WTC11 (cell line): ENCODE measurements around the gene DPP10. TPM values are rescaled to one million over a fixed set of nuclear protein-coding genes. Genes with fewer than 3 reads are reported as not detected.

ENCODE experiments used
- ATAC-seq: fragments of 200-7000 bp; cut with Tn5 transposase; 2 replicates; pipeline ENCODE4 v1.10.0; 2021; ENCODE audit warnings: mild to moderate bottlenecking, moderate library complexity
- CTCF ChIA-PET: fragments of 300-600 bp; sonication (Branson Sonifier 250); formaldehyde crosslinking; loops from one replicate; lab custom pipeline; 2021; ENCODE audit warnings: antibody characterized with exemption; lab: Charles Lee
- POLR2A ChIA-PET: fragments of 350-600 bp; sonication (Branson Sonifier 250); formaldehyde crosslinking; loops from one replicate; lab custom pipeline; 2021; ENCODE audit warnings: antibody characterized with exemption; lab: Charles Lee
- DNase-seq: peaks from one replicate; pipeline ENCODE4 v3.0.0; 2021; ENCODE audit warnings: low spot score
- H3K27ac Mint-ChIP-seq: 2 replicates; pipeline ENCODE4 v1.8.0; 2021; ENCODE audit warnings: mixed read lengths
- H3K27me3 Mint-ChIP-seq: 2 replicates; pipeline ENCODE4 v1.8.0; 2021; ENCODE audit warnings: low read depth, mild to moderate bottlenecking, moderate library complexity, mixed read lengths
- H3K36me3 Mint-ChIP-seq: 2 replicates; pipeline ENCODE4 v1.8.0; 2021; ENCODE audit warnings: mixed read lengths
- H3K4me1 Mint-ChIP-seq: 2 replicates; pipeline ENCODE4 v1.8.0; 2022; ENCODE audit warnings: mixed read lengths
- H3K4me3 Mint-ChIP-seq: 2 replicates; pipeline ENCODE4 v1.8.0; 2021; ENCODE audit warnings: mild to moderate bottlenecking, moderate library complexity, mixed read lengths
- H3K9me3 Mint-ChIP-seq: 2 replicates; pipeline ENCODE4 v1.8.0; 2021; ENCODE audit warnings: mixed read lengths
- ARID4B ChIP-seq: sonication (generic); formaldehyde crosslinking; IDR thresholded peaks from 2 replicates; pipeline ENCODE4 v1.8.0; 2023; ENCODE audit warnings: missing genetic modification reagents, mild to moderate bottlenecking, borderline replicate concordance
- CBFB ChIP-seq: sonication (generic); formaldehyde crosslinking; IDR thresholded peaks from 2 replicates; pipeline ENCODE4 v1.8.1; 2022; ENCODE audit warnings: mild to moderate bottlenecking, low read depth, missing genetic modification reagents
- CREM ChIP-seq: sonication (generic); formaldehyde crosslinking; IDR thresholded peaks from 2 replicates; pipeline ENCODE4 v1.8.1; 2022; ENCODE audit warnings: mild to moderate bottlenecking, missing genetic modification reagents, moderate library complexity
- EMX1 ChIP-seq: fragments of 250-450 bp; sonication (Bioruptor Pico); IDR thresholded peaks from 2 replicates; pipeline ENCODE4 v1.8.0; 2021; ENCODE audit warnings: mild to moderate bottlenecking
- ETV6 ChIP-seq: sonication (generic); formaldehyde crosslinking; IDR thresholded peaks from 2 replicates; pipeline ENCODE4 v1.8.1; 2022; ENCODE audit warnings: mild to moderate bottlenecking, missing genetic modification reagents
- MXD4 ChIP-seq: fragments of 250-450 bp; sonication (Bioruptor Pico); IDR thresholded peaks from 2 replicates; pipeline ENCODE4 v1.8.0; 2021; ENCODE audit warnings: mild to moderate bottlenecking, moderate library complexity, borderline replicate concordance
- PRDM15 ChIP-seq: sonication (generic); formaldehyde crosslinking; IDR thresholded peaks from 2 replicates; pipeline ENCODE4 v1.8.0; 2022; ENCODE audit warnings: missing genetic modification reagents
- PRRX2 ChIP-seq: fragments of 250-450 bp; sonication (Bioruptor Pico); IDR thresholded peaks from 2 replicates; pipeline ENCODE4 v1.8.0; 2021; ENCODE audit warnings: mild to moderate bottlenecking
- RELA ChIP-seq: sonication (generic); formaldehyde crosslinking; IDR thresholded peaks from 2 replicates; pipeline ENCODE4 v1.8.1; 2022; ENCODE audit warnings: missing genetic modification reagents, mild to moderate bottlenecking, borderline replicate concordance
- TP53 ChIP-seq: sonication (generic); formaldehyde crosslinking; IDR thresholded peaks from 2 replicates; pipeline ENCODE4 v1.8.1; 2023; ENCODE audit warnings: mild to moderate bottlenecking, missing genetic modification reagents
- ZNF121 ChIP-seq: sonication (generic); formaldehyde crosslinking; IDR thresholded peaks from 2 replicates; pipeline ENCODE4 v1.8.0; 2023; ENCODE audit warnings: missing genetic modification reagents
- ZNF396 ChIP-seq: fragments of 250-450 bp; sonication (Bioruptor Pico); IDR thresholded peaks from 2 replicates; pipeline ENCODE4 v1.8.0; 2021; ENCODE audit warnings: mild to moderate bottlenecking, moderate library complexity, borderline replicate concordance
- total RNA-seq: library from RNA; stranded (reverse); gene quantifications from 3 replicates; pipeline ENCODE4 v1.2.3, GENCODE V29; 2021
- TF ChIP-seq, protein P1 (sequence below): fragments of 250-450 bp; sonication (Bioruptor Pico); IDR thresholded peaks from 2 replicates; pipeline ENCODE4 v1.8.0; 2021; ENCODE audit warnings: mild to moderate bottlenecking
- TF ChIP-seq, protein P2 (sequence below): sonication (generic); formaldehyde crosslinking; IDR thresholded peaks from 2 replicates; pipeline ENCODE4 v1.8.1; 2023; ENCODE audit warnings: mild to moderate bottlenecking, missing genetic modification reagents, moderate library complexity

The DPP10 gene
- total RNA-seq, 1 experiment from 2014 or later: 4.0 TPM

DNA sequence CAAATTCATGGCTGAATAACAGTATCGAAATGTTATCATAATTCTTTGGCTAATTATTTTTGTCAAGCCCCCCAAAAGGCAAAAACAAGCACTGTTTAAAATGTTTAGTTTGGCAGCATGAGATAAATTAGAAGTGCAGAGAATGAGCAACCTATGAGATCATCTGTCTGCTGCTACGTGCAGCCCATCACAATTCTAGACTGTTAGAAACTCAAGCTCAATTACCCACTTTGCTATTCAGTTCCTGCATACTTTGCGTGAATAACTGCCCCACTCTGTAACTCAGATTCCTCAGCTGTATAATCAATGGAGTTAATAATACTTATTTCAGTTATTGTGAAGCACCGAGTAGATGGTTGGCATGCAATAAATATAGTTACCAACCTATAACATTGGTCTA, 1181.9 kb downstream of the DPP10 start:
- no peak for DNase-seq
- Mint-ChIP-seq H3K4me1 (no peaks in the 10 kb centered on the region), H3K27me3 (no peaks in the 10 kb centered on the region), H3K4me3 (no peak overlapping the region), H3K27ac (no peak overlapping the region), H3K9me3 (peaks cover 25% of the 10 kb centered on the region)
- POLR2A ChIA-PET: no interaction called here
- no peak for ATAC-seq
- CTCF ChIA-PET: interaction anchor here (0.5 kb wide), 1 partner anchor 251 kb away, joined by 5 read pairs; no protein-coding TSS in a partner anchor
- TF ChIP-seq, protein P1, sequence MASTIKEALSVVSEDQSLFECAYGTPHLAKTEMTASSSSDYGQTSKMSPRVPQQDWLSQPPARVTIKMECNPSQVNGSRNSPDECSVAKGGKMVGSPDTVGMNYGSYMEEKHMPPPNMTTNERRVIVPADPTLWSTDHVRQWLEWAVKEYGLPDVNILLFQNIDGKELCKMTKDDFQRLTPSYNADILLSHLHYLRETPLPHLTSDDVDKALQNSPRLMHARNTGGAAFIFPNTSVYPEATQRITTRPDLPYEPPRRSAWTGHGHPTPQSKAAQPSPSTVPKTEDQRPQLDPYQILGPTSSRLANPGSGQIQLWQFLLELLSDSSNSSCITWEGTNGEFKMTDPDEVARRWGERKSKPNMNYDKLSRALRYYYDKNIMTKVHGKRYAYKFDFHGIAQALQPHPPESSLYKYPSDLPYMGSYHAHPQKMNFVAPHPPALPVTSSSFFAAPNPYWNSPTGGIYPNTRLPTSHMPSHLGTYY (CRISPR knock-in tag): no peak
- TF ChIP-seq CREM (CRISPR knock-in tag): no peak
- no peak for TF ChIP-seq PRDM15
- TF ChIP-seq CBFB (CRISPR knock-in tag): no peak
- TF ChIP-seq, protein P2, sequence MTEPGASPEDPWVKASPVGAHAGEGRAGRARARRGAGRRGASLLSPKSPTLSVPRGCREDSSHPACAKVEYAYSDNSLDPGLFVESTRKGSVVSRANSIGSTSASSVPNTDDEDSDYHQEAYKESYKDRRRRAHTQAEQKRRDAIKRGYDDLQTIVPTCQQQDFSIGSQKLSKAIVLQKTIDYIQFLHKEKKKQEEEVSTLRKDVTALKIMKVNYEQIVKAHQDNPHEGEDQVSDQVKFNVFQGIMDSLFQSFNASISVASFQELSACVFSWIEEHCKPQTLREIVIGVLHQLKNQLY: no peak
- TF ChIP-seq EMX1: no peak
- TF ChIP-seq RELA (CRISPR knock-in tag): no peak
- no peak for TF ChIP-seq TP53 (CRISPR knock-in tag)
- TF ChIP-seq ETV6 (CRISPR knock-in tag): no peak
- no peak for TF ChIP-seq PRRX2
- no peak for TF ChIP-seq ZNF396 (CRISPR knock-in tag)
- no peak for TF ChIP-seq ZNF121 (CRISPR knock-in tag)
- TF ChIP-seq, all 79 proteins: peak for 0
- H3K36me3 Mint-ChIP-seq: peaks cover 3% of the 10 kb centered on the region

- peaks cover 38% of the 10 kb centered on the region for H3K36me3 Mint-ChIP-seq
- peaks cover 12% of the 10 kb centered on the region; the same call in 1 of the 2 replicates for H3K4me1 Mint-ChIP-seq
- POLR2A ChIA-PET: no interaction called here
- no peak for DNase-seq
- H3K27ac Mint-ChIP-seq: no peak overlapping the region
- peaks cover 3% of the 10 kb centered on the region; the same call in 1 of the 2 replicates for H3K27me3 Mint-ChIP-seq
- ATAC-seq: no peak
- no peak for TF ChIP-seq MXD4 (CRISPR knock-in tag)
- TF ChIP-seq ZNF396 (CRISPR knock-in tag): no peak
- no peak for TF ChIP-seq ARID4B (CRISPR knock-in tag)
- no peak overlapping the region for H3K4me3 Mint-ChIP-seq
- CTCF ChIA-PET: no interaction called here
- peaks cover 46% of the 10 kb centered on the region for H3K9me3 Mint-ChIP-seq
These were observed 1192.1 kb downstream of the DPP10 start for GRCh38 chr2:115634578-115634977.
